NK-92 (cell line): ENCODE data around the gene HIGD2A.

Source experiments
- DNase-seq: peaks from one replicate; lab custom pipeline; 2025; ENCODE audit not compliant: unreplicated experiment; lab: John Stamatoyannopoulos, UW

The HIGD2A gene

GRCh38 chr5:176368726-176369125 lies 19.8 kb upstream of the HIGD2A start:
- no peak for DNase-seq

- DNase-seq, result no peak
Measured at GRCh38 chr5:176369934-176370711, 18.4 kb upstream of the HIGD2A start.

GRCh38 chr5:176371621-176372539 lies 16.7 kb upstream of the HIGD2A start:
- no peak for DNase-seq

- no peak for DNase-seq
Measured at GRCh38 chr5:176373100-176373818, 15.3 kb upstream of the HIGD2A start.

- no peak for DNase-seq
Measured at GRCh38 chr5:176379881-176380280, 8.7 kb upstream of the HIGD2A start.

- DNase-seq, result no peak
Measured at GRCh38 chr5:176381423-176381822, 7.1 kb upstream of the HIGD2A start.

- no peak for DNase-seq
Measured at GRCh38 chr5:176381979-176382378, 6.6 kb upstream of the HIGD2A start.

- no peak for DNase-seq
Measured at GRCh38 chr5:176382721-176383120, 5.8 kb upstream of the HIGD2A start.

GRCh38 chr5:176383248-176383905 lies 5.2 kb upstream of the HIGD2A start:
- DNase-seq, result no peak

- DNase-seq, result no peak
Measured at GRCh38 chr5:176383961-176384360, 4.6 kb upstream of the HIGD2A start.

GRCh38 chr5:176384366-176384930 lies 4.1 kb upstream of the HIGD2A start:
- no peak for DNase-seq

GRCh38 chr5:176384991-176385390 lies 3.6 kb upstream of the HIGD2A start:
- no peak for DNase-seq

GRCh38 chr5:176386491-176386890 lies 2.1 kb upstream of the HIGD2A start:
- no peak for DNase-seq

GRCh38 chr5:176387384-176387925 lies 1.1 kb upstream of the HIGD2A start:
- DNase-seq, result no peak

- no peak for DNase-seq
Measured at GRCh38 chr5:176388003-176388443, 528 bp upstream of the HIGD2A start.

- DNase-seq, result no peak
Measured at GRCh38 chr5:176389135-176390123, 878 bp downstream of the HIGD2A start.

- no peak for DNase-seq
Measured at GRCh38 chr5:176391479-176391878, 2.9 kb downstream of the HIGD2A start.

GRCh38 chr5:176391999-176392398 lies 3.4 kb downstream of the HIGD2A start:
- DNase-seq, result no peak

GRCh38 chr5:176392526-176392925 lies 4.0 kb downstream of the HIGD2A start:
- DNase-seq, result no peak
